HG03457 (cell line): ENCODE data around the gene RIPOR2.

Experiments used
- ATAC-seq: cut with Tn5 transposase; IDR thresholded peaks from one replicate; pipeline ENCODE4 v1.9.1; 2021; ENCODE audit warnings: moderate number of reproducible peaks; ENCODE audit not compliant: unreplicated experiment

Gene RIPOR2

DNA sequence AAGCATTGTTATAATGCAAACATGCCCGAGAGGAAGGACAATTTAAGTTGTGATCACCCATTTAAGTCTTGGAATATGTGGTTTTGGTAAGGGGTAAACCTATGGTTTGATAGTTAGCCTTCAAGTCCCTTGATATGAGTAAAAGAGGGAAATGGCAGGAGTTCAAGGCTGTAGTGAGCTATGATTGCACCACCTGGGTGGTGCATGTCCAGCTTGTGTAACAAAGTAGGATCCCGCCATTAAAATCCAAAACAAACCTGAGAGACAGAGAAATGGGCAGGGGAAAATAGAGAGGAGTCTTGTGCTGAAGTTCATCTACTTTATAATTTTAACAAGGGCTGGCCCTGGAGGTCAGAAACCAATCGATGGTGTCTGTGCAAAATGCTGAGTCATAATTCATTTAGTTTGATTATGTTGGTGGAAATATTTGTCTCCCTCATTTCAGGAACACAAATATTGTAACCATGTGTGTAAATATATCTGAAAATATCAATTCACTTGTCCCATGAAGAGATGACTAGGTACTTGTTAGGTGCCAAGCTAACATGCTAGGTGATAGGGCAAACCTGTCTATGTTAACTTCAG, 113.8 kb downstream of the RIPOR2 start:
- ATAC-seq: no peak

DNA sequence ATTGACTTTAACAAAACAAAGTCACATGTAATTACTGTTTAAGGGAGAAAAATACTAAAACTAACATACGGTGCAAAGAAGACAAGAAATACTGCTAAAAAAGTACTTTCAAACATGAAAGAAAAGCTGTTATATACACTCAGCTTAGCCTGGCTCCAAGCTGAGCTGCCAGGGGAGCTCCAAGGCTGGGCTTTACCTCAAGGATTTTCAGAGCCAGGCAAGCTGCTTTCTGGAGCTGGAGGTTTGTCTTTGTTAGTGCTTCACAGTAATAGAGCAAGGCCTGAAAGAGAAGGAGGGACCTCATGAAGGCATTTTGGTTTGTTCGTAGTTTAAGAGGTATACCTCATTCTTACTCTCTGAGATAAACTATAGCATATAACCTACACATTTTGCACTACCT, 117.4 kb downstream of the RIPOR2 start:
- no peak for ATAC-seq

GRCh38 chr6:24809728-24810127, 126.0 kb downstream of the RIPOR2 start:
- no peak for ATAC-seq

DNA sequence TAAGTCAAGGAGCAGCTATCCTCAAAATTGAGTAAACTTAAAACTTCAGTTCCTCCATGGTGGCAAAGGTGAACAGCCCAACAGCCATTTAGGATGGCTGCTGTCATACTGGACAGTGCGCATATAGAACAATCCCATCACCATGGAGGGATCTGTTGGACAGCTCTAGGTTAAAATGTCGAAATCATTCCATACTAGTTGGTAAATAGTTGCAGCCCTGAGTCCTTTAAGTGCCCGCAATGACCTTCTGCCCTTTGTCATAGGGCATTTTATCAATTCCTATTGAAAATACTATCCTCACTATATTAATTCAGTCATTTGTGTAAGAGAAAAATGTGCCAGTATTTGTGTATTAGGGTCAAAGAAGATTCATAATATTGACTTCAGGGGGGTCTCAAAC, 128.2 kb downstream of the RIPOR2 start:
- ATAC-seq: no peak

- ATAC-seq: no peak
Measured at GRCh38 chr6:24802271-24803059, 133.3 kb downstream of the RIPOR2 start.

DNA sequence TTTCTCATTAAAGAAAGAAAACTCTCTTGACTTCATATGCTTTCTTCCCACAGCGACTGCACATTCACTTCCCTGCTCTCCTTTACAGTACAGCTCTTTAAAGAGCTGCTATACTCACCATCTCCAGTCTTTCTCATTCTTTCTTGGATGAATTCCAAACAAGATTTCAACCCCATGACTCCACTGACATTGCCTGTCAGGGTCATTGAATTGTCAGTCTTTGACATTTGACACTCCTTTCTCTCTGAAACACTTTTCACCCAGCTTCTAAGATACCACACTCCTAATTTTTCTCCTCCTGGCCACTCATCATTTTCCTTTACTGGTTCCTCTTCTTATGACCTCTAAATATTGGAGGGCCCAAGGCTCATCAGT, 136.2 kb downstream of the RIPOR2 start:
- no peak for ATAC-seq

- no peak for ATAC-seq
Measured at GRCh38 chr6:24798740-24799540, 136.8 kb downstream of the RIPOR2 start, which contains the start of gene ARMH2. Gene ARMH2 (minus strand): TSS chr6:24798917. CDS start chr6:24798857, 60 bp downstream.

DNA sequence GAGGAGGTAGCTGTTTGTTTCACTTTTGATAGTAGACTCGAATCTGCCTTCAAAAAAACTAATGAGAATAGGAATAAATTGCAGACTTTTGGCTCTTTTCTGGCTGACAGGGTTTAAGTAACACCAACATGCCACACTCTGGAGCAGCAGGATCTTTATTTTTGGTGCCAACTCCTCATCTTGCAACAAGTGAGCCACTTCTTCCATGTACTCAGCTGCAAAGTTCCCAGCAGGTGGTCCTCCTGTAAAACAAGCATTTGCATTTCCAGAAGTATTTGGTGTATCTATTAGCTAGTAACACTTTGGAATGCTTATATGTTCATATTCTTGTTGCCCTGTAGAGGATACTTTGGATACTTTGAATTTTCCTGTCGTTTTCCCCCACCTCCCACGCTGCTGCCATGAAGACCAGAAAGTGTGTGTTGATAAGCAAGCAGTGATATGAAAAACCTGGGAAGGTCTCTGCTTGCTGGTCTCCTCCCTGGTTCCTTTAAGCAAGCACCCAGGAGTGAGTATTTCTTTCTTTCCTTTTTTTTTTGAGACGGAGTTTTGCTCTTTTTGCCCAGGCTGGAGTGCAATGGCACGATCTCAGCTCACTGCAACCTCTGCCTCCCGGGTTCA, 138.1 kb downstream of the RIPOR2 start:
- no peak for ATAC-seq

DNA sequence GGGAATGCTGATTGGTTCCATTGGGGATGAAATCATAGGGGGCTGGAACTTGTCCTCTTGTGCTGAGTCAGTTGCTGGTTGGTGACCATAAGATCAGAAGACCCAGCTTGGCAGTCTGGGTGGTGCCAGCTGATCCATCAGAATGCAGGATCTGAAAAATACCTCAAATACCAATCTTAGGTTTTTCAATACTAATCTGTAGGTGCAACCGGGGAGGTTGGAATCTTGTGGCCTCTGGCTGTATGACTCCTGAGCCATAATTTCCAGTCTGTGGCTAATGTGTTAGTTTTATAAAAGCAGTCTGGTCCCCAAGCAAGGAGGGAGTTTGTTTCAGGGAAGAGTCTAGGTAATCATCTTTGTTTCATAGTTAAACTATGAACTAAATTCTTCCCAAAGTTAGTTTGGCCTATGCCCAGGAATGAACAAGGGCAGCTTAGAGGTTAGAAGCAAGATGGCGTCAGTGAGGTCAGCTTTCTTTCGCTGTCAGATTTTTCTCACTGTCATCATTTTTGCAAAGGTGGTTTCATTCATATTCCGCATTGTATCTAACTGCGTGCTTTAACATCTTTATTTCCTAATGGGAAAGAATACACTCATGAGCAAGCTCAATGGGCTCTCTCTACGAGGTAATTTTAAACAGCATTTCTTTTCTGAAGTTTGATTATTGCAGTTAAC, 139.0 kb downstream of the RIPOR2 start:
- no peak for ATAC-seq

GRCh38 chr6:24795106-24795505, 140.7 kb downstream of the RIPOR2 start:
- no peak for ATAC-seq

DNA sequence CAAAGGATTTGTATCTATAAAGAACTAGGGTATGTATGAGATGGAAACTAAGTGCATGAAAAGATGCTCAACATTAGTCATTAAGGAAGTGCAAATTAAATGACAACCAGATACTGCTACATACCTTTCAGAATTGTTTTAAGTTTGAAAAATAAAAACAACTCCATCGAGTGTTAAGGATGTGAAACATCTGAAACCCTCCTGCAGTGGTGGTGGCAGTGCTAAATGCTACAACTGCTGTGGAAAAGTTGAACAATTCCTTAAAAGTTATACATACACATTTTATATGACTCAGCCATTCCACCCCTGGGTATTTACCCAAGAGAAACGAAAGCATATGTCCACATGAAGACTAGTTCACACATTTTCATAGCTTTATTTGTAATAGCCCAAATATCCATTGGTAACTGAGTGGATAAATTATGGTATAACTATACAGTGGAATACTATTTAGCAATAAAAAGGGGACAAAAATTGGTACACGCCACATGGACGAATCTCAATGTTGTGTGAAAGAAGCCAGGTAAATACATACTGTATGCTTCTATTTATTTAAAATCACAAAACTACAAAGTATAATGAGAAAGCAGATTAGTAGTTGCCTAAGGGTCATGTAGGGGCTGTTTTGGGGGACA, 147.6 kb downstream of the RIPOR2 start:
- no peak for ATAC-seq

GRCh38 chr6:24780206-24780605, 155.6 kb downstream of the RIPOR2 start:
- ATAC-seq: no peak

- ATAC-seq: no peak
Measured at GRCh38 chr6:24779416-24780016, 156.2 kb downstream of the RIPOR2 start.

GRCh38 chr6:24778878-24779277, 156.9 kb downstream of the RIPOR2 start:
- no peak for ATAC-seq

GRCh38 chr6:24778121-24778520, 157.6 kb downstream of the RIPOR2 start:
- ATAC-seq: no peak

DNA sequence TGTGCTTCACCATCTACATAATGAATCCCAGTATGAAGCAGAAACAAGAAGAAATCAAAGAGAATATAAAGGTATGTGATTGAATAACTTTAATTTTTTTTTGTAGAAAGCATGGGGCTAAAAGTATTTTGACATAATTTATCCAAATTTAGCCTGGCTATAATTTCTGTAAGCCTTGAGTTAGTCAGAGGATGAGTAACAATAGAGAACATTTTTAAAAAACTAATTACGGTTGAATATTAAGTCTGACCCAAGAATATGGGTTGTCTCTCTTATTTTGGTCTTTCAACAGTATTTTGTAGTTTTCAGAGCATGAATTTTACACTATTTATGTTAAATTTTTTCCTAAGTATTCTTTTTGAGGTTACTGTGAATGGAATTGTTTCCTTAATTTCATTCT, 158.5 kb downstream of the RIPOR2 start:
- no peak for ATAC-seq

GRCh38 chr6:24775520-24776058, 160.2 kb downstream of the RIPOR2 start:
- peak; percentile 6 for ATAC-seq

- ATAC-seq: peak; percentile 74
Measured at GRCh38 chr6:24774696-24775519, 160.9 kb downstream of the RIPOR2 start, which contains the start of gene GMNN. Gene GMNN (plus strand): TSS chr6:24774937. CDS start chr6:24777247, 2,310 bp downstream.

GRCh38 chr6:24768361-24768760, 167.4 kb downstream of the RIPOR2 start:
- no peak for ATAC-seq
